Measurements from ENCODE around the gene HOXD4. TPM values are rescaled to one million over a fixed set of nuclear protein-coding genes. Genes with fewer than 3 reads are reported as not detected.

Gene HOXD4
- total RNA-seq, 1 donor from 2014 or later, result not detected

- Mint-ChIP-seq H3K27ac (ENCODE audit: unreplicated experiment) (no peak overlapping the region), H3K4me1 (ENCODE audit: low read depth) (peaks cover 17% of the 10 kb centered on the region), H3K9me3 (ENCODE audit: low read depth) (peaks cover 10% of the 10 kb centered on the region), H3K4me3 (ENCODE audit: unreplicated experiment) (no peak overlapping the region), H3K36me3 (ENCODE audit: low read depth) (peaks cover 2% of the 10 kb centered on the region), H3K27me3 (ENCODE audit: low read depth) (peaks cover 63% of the 10 kb centered on the region)
- no peak for DNase-seq (ENCODE audit: low spot score)
- no peak for TF ChIP-seq CTCF (IDR thresholded peaks at IDR 0.05)
Measured at GRCh38 chr2:176186024-176186423, 34.7 kb downstream of the HOXD4 start.

- no peak for DNase-seq (ENCODE audit: low spot score)
- H3K27ac Mint-ChIP-seq (ENCODE audit: unreplicated experiment), result no peak overlapping the region
Measured at GRCh38 chr2:176187200-176187898, 36.0 kb downstream of the HOXD4 start.

GRCh38 chr2:176187899-176188773, 36.8 kb downstream of the HOXD4 start, which contains the start of gene HOXD1:
Gene HOXD1 (plus strand): TSS chr2:176188668. CDS start chr2:176188802, 134 bp downstream.
- peaks cover 2% of the 10 kb centered on the region for H3K36me3 Mint-ChIP-seq (ENCODE audit: low read depth)
- no peak for TF ChIP-seq CTCF (IDR thresholded peaks at IDR 0.05)
- peaks cover 10% of the 10 kb centered on the region for H3K9me3 Mint-ChIP-seq (ENCODE audit: low read depth)
- H3K27ac Mint-ChIP-seq (ENCODE audit: unreplicated experiment), result no peak within 1 kb of the TSS
- peak within 1 kb of the TSS; percentile 62 for H3K4me3 Mint-ChIP-seq (ENCODE audit: unreplicated experiment)
- peaks cover 72% of the 10 kb centered on the region for H3K27me3 Mint-ChIP-seq (ENCODE audit: low read depth)
- DNase-seq (ENCODE audit: low spot score), result no peak
- H3K4me1 Mint-ChIP-seq (ENCODE audit: low read depth), result peaks cover 17% of the 10 kb centered on the region

More at GRCh38 chr2:176187200-176187898, 36.0 kb downstream of the HOXD4 start:
- peaks cover 72% of the 10 kb centered on the region for H3K27me3 Mint-ChIP-seq (ENCODE audit: low read depth)
- H3K36me3 Mint-ChIP-seq (ENCODE audit: low read depth), result peaks cover 2% of the 10 kb centered on the region
- peaks cover 10% of the 10 kb centered on the region for H3K9me3 Mint-ChIP-seq (ENCODE audit: low read depth)
- TF ChIP-seq CTCF (IDR thresholded peaks at IDR 0.05), result no peak
- peaks cover 17% of the 10 kb centered on the region for H3K4me1 Mint-ChIP-seq (ENCODE audit: low read depth)
- peak overlapping the region; percentile 62 for H3K4me3 Mint-ChIP-seq (ENCODE audit: unreplicated experiment)

GRCh38 chr2:176188774-176189680, 37.7 kb downstream of the HOXD4 start:
- H3K4me1 Mint-ChIP-seq (ENCODE audit: low read depth), result peaks cover 17% of the 10 kb centered on the region
- no peak overlapping the region for H3K27ac Mint-ChIP-seq (ENCODE audit: unreplicated experiment)
- H3K4me3 Mint-ChIP-seq (ENCODE audit: unreplicated experiment), result peak overlapping the region; percentile 25
- peaks cover 2% of the 10 kb centered on the region for H3K36me3 Mint-ChIP-seq (ENCODE audit: low read depth)
- TF ChIP-seq CTCF (IDR thresholded peaks at IDR 0.05), result no peak
- DNase-seq (ENCODE audit: low spot score), result no peak
- peaks cover 10% of the 10 kb centered on the region for H3K9me3 Mint-ChIP-seq (ENCODE audit: low read depth)
- H3K27me3 Mint-ChIP-seq (ENCODE audit: low read depth), result peaks cover 72% of the 10 kb centered on the region
